GM12878 (cell line): ENCODE data around the gene VPS33B. TPM values are rescaled to one million over a fixed set of nuclear protein-coding genes. Genes with fewer than 3 reads are reported as not detected.

Experiments
- ATAC-seq: fragments of 200-7000 bp; cut with Tn5 transposase; 3 replicates; pipeline ENCODE4 v1.9.1; 2020; ENCODE audit warnings: mild to moderate bottlenecking, moderate library complexity
- BruUV-seq: library from RNA; stranded (reverse); fragments of 400-500 nt; replicated peaks from 2 replicates; lab custom pipeline; 2021; lab: Mats Ljungman, UMichigan
- CTCF ChIA-PET: fragments of 300-600 bp; sonication (Branson Sonifier 250); formaldehyde crosslinking; extraction: SDS; loops from one replicate; lab custom pipeline; 2021; ENCODE audit warnings: inconsistent platforms; lab: Yijun Ruan, JAX
- POLR2A ChIA-PET: fragments of 350-600 bp; formaldehyde crosslinking; extraction: SDS; loops from one replicate; lab custom pipeline; 2021; ENCODE audit warnings: inconsistent platforms; lab: Charles Lee
- RAD21 ChIA-PET: fragments of 300-600 bp; sonication (Branson Sonifier 250); formaldehyde crosslinking; loops from one replicate; lab custom pipeline; 2023; ENCODE audit warnings: antibody characterized with exemption; ENCODE audit not compliant: unreplicated experiment; lab: Charles Lee
- SMC1A ChIA-PET: fragments of 300-600 bp; sonication (Branson Sonifier 250); formaldehyde crosslinking; loops from one replicate; lab custom pipeline; 2023; ENCODE audit not compliant: unreplicated experiment, uncharacterized antibody; lab: Charles Lee
- DNase-seq: peaks from one replicate; pipeline ENCODE4 v3.0.0-alpha.2; 2011; ENCODE audit warnings: low read depth, low spot score
- FAIRE-seq: peaks from 3 replicates; lab custom pipeline; 2011; peaks lifted over from hg19 to GRCh38; lab: Jason Lieb, UNC
- H2AFZ ChIP-seq: 2 replicates; pipeline ENCODE4 v1.6.0; 2011; ENCODE audit warnings: low read depth, low read length, control low read depth; ENCODE audit not compliant: control insufficient read depth
- H3K27ac ChIP-seq: 2 replicates; pipeline ENCODE4 v1.5.1; 2011; ENCODE audit warnings: control low read depth; ENCODE audit not compliant: control insufficient read depth, insufficient read depth
- H3K27me3 ChIP-seq, 2 experiments: replicated peaks in 1 of 2; 2 replicates each; pipeline versions ENCODE4 v1.6.0 to v1.6.1; 2011; ENCODE audit warnings: low read length in 1 of 2; ENCODE audit not compliant: control insufficient read depth in 2 of 2, insufficient read depth in 2 of 2
- H3K36me3 ChIP-seq, 2 experiments: 2 replicates each; pipeline ENCODE4 v1.5.1; 2011; ENCODE audit warnings: low read length in 1 of 2; ENCODE audit not compliant: control insufficient read depth in 2 of 2, insufficient read depth in 2 of 2
- H3K4me1 ChIP-seq: 2 replicates; pipeline ENCODE4 v1.6.1; 2011; ENCODE audit warnings: mild to moderate bottlenecking, low read length, moderate library complexity, mixed read lengths; ENCODE audit not compliant: control insufficient read depth, insufficient read depth
- H3K4me2 ChIP-seq: 2 replicates; pipeline ENCODE4 v1.6.0; 2011; ENCODE audit warnings: control low read depth; ENCODE audit not compliant: control insufficient read depth, insufficient read depth
- H3K4me3 ChIP-seq: fragments of 200-600 bp; sonication (generic); 2 replicates; pipeline ENCODE4 v1.5.1; 2016
- H3K79me2 ChIP-seq: 2 replicates; pipeline ENCODE4 v1.6.0; 2011; ENCODE audit warnings: low read length; ENCODE audit not compliant: control insufficient read depth, insufficient read depth
- H3K9ac ChIP-seq: 2 replicates; pipeline ENCODE4 v1.8.0; 2011; ENCODE audit warnings: low read length, control low read depth, mixed read lengths; ENCODE audit not compliant: control insufficient read depth, insufficient read depth
- H3K9me3 ChIP-seq: replicated peaks from 3 replicates; pipeline ENCODE4 v1.5.1; 2011; ENCODE audit warnings: mild to moderate bottlenecking, low read length; ENCODE audit not compliant: control insufficient read depth, insufficient read depth
- H4K20me1 ChIP-seq: 2 replicates; pipeline ENCODE4 v1.6.0; 2011; ENCODE audit not compliant: control insufficient read depth, insufficient read depth
- WGBS: methylation state at CpG from one replicate; pipeline ENCODE4 v1.1.6; 2016; ENCODE audit warnings: low lambda C conversion rate; ENCODE audit not compliant: insufficient replicate concordance, insufficient coverage; ENCODE audit errors: missing lambda C conversion rate; 5-methylcytosine and 5-hydroxymethylcytosine counted together
- in situ Hi-C: fragments of 300-500 bp; cut with MboI; formaldehyde crosslinking; loops from 9 replicates; pipeline ENCODE4 v1.14.3; 2018; ENCODE audit warnings: mixed read lengths
- intact Hi-C: fragments of 100-400 bp; cut with micrococcal nuclease; formaldehyde crosslinking; loops from one replicate; pipeline ENCODE4 v1.14.2; 2022; ENCODE audit not compliant: unreplicated experiment
- polyA plus RNA-seq, 11 experiments: library from polyadenylated mRNA; depleted of rRNA in 4 of 11; unstranded in 6 of 11; stranded (reverse) in 5 of 11; fragments of >200 nt; fragmentation: Nextera tagmentation in 4 of 11; fragmentation: Illumina TruSeq in 1 of 11; extraction: Ambion mirVana in 4 of 11; extraction: Trizol in 1 of 11; gene quantifications; 1 replicate in 1 of 11; 2 replicates in 10 of 11; pipeline versions ENCODE4 v1.2.1 to v1.2.3, GENCODE V29; 2011 to 2016; ENCODE audit warnings: inconsistent platforms in 2 of 11, missing spikeins in 2 of 11, low read depth in 1 of 11
- total RNA-seq, 4 experiments: library from RNA; depleted of rRNA in 3 of 4; stranded (reverse); fragments of >200 nt in 3 of 4; fragmentation: Illumina TruSeq in 1 of 4; extraction: Trizol in 1 of 4; gene quantifications; 2 replicates each; pipeline versions ENCODE4 v1.2.1 to v1.2.3, GENCODE V29; 2013 to 2021
- TF ChIP-seq, protein P1 (sequence below): IDR thresholded peaks from 2 replicates; pipeline ENCODE4 v1.6.1; 2012; ENCODE audit warnings: low read length, inconsistent platforms

The VPS33B gene
- total and polyA plus RNA-seq, 10 of the 15 experiments (the other 5 are each of a cell fraction or from before 2014, with no cell fraction given): 11.4 to 21.5 (median 15.2) TPM

DNA sequence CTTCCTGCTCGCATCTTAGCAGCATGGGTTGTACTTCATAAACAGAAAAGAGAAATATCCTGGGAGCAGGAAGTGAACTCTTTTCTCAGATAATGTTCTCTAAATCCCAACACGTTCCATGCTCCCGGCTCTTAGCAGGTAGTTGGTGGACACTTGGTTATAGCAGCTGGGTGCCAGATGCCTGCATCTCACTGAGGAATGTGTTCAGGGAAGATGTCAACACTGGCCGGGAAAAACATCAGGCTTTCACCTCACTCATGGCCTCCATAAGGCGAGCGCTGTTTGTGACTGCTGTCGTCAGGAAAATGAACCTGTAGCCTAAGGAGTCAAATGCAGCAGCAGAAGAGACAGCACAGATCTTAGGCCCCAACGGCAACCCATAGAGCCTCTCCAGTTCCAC, 23.7 kb downstream of the VPS33B start:
- CTCF ChIA-PET: no interaction called here
- ATAC-seq: no peak

More for the DNA sequence above, 23.7 kb downstream of the VPS33B start:
- ChIA-PET POLR2A (no interaction called here), RAD21 (no interaction called here), SMC1A (no interaction called here)
- Histone ChIP-seq H3K36me3 (peaks cover 5 to 9% of the 10 kb centered on the region in 2 experiments; a peak in 3 of 4 replicates), H4K20me1 (no peaks in the 10 kb centered on the region), H3K9me3 (no peaks in the 10 kb centered on the region), H3K4me2 (no peak overlapping the region), H3K9ac (no peak overlapping the region), H3K4me1 (no peaks in the 10 kb centered on the region), H2AFZ (no peak overlapping the region), H3K27me3 (no peaks in the 10 kb centered on the region)
- no peak for FAIRE-seq
- no TSS peak for BruUV-seq
- DNase-seq: no peak
- TF ChIP-seq, protein P1, sequence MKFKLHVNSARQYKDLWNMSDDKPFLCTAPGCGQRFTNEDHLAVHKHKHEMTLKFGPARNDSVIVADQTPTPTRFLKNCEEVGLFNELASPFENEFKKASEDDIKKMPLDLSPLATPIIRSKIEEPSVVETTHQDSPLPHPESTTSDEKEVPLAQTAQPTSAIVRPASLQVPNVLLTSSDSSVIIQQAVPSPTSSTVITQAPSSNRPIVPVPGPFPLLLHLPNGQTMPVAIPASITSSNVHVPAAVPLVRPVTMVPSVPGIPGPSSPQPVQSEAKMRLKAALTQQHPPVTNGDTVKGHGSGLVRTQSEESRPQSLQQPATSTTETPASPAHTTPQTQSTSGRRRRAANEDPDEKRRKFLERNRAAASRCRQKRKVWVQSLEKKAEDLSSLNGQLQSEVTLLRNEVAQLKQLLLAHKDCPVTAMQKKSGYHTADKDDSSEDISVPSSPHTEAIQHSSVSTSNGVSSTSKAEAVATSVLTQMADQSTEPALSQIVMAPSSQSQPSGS: no peak
- TF ChIP-seq, all 136 proteins: peak for 0
- in situ Hi-C loops: loop anchor here (25.0 kb wide), 1 partner anchor 1989 kb away; no protein-coding TSS in a partner anchor
- Histone ChIP-seq H3K79me2 (peaks cover 19% of the 10 kb centered on the region), H3K27ac (no peak overlapping the region), H3K4me3 (no peak overlapping the region)
- intact Hi-C loops: no loop called here
- 89% methylated on average over 8 of the region's 8 CpGs for WGBS
